ENCODE measurements around the gene MRPS18B.

- peak; percentile 32 for TF ChIP-seq CTCF (IDR thresholded peaks at IDR 0.05; ENCODE audit: low read depth, low read length)
- TF ChIP-seq POLR2A (IDR thresholded peaks at IDR 0.05; ENCODE audit: extremely low read depth, insufficient read length) = no peak
- TF ChIP-seq MAX (IDR thresholded peaks at IDR 0.05; ENCODE audit: low read depth, low read length) = no peak
These were observed 5.4 kb upstream of the MRPS18B start for GRCh38 chr6:30612213-30612612.
